Measurements from ENCODE around the gene FGF14.

Gene FGF14

GRCh38 chr13:102401766-102402165 is at the start of gene FGF14:
Gene FGF14, minus strand, starts transcription at chr13:102402048.
- DNase-seq: no peak

GRCh38 chr13:102443249-102443648 is 41.4 kb upstream of the FGF14 start:
- no peak for DNase-seq

GRCh38 chr13:102441085-102441484 is 39.2 kb upstream of the FGF14 start:
- no peak for DNase-seq

GRCh38 chr13:102440259-102440936 is 38.5 kb upstream of the FGF14 start:
- no peak for DNase-seq

- DNase-seq: no peak
Observed at GRCh38 chr13:102422690-102423089, 20.8 kb upstream of the FGF14 start.

- no peak for DNase-seq
Observed at GRCh38 chr13:102405499-102406100, 3.8 kb upstream of the FGF14 start.

GRCh38 chr13:102402290-102402689 is 442 bp upstream of the FGF14 start:
- DNase-seq: peak; percentile 71

GRCh38 chr13:102401265-102401664 is 583 bp downstream of the FGF14 start:
- DNase-seq: no peak

- DNase-seq: no peak
Observed at GRCh38 chr13:102400675-102401145, 1.1 kb downstream of the FGF14 start.

- DNase-seq: peak; percentile 64
Observed at GRCh38 chr13:102399791-102400674, 1.8 kb downstream of the FGF14 start.

GRCh38 chr13:102395939-102396338 is 5.9 kb downstream of the FGF14 start:
- DNase-seq: no peak

- no peak for DNase-seq
Observed at GRCh38 chr13:102395174-102395573, 6.7 kb downstream of the FGF14 start.

GRCh38 chr13:102394158-102395053 is 7.4 kb downstream of the FGF14 start:
- DNase-seq: peak; percentile 97

- DNase-seq: no peak
Observed at GRCh38 chr13:102392481-102393209, 9.2 kb downstream of the FGF14 start.

GRCh38 chr13:102386461-102386860 is 15.4 kb downstream of the FGF14 start:
- DNase-seq: no peak

- no peak for DNase-seq
Observed at GRCh38 chr13:102380012-102380411, 21.8 kb downstream of the FGF14 start.

- no peak for DNase-seq
Observed at GRCh38 chr13:102376318-102376717, 25.5 kb downstream of the FGF14 start.

GRCh38 chr13:102374726-102375125 is 27.1 kb downstream of the FGF14 start:
- no peak for DNase-seq

- no peak for DNase-seq
Observed at GRCh38 chr13:102374233-102374632, 27.6 kb downstream of the FGF14 start.

- no peak for DNase-seq
Observed at GRCh38 chr13:102373221-102373620, 28.6 kb downstream of the FGF14 start.

GRCh38 chr13:102369302-102369701 is 32.5 kb downstream of the FGF14 start:
- no peak for DNase-seq

- DNase-seq: no peak
Observed at GRCh38 chr13:102367836-102368235, 34.0 kb downstream of the FGF14 start.

Measured in activated effector memory CD4-positive, alpha-beta T cell treated with anti-CD3 and anti-CD28 coated beads, Interleukin-2, amount 50 U/mL, for 16 hours (primary cell).